SIG-M5 treated with dmso at 0.1 percent for 504 hours (cell line): ENCODE measurements around the gene LRRC32.
A peak's percentile ranks its signal among the peaks of the same experiment; 100 is the strongest.

ENCODE experiments used
- DNase-seq: peaks from one replicate; lab custom pipeline; 2025; ENCODE audit not compliant: unreplicated experiment; lab: John Stamatoyannopoulos, UW

The LRRC32 gene

DNA sequence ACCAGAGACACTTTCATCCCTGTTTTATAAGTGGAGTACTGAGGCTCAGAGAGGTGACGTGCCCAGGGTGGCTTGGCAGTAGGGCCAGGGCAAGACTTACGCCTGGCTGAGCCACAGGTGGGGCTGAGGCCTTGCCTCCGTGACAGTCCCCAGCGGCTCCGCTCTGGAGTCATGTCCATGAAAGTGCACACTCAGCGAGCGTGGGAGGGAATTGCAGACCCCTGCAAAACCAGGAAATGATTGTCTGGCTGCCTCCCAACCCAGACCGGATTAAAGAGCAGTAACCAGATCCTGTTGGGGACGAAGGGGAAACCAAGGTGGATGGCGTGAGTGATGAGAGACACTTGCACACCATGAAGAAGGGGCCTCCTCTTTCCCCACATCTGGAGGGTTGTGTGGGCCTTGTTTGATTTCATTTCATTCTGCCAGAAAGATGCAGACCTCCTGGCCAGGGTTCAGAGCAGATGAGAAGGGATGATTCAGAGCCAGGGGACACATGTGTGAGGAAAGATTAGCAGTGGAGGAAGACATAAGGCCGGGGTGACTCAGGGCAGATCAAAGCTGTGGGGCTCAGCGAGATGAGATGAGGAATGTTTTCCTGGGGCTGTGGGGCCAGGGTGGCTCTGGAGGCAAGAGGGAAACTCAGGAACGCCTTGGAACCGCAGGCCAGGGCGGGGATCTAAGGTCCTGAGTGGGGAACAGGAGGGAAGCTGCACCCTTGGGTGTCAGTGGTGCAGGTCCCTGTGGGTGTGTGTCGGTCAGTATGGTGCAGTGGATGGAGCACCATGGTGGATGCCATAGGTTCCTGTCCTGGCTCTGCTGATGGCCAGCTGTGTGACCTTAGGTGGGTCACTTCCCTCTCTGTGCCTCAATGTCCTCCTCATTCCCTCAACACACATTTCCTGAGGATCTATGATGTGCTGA is 29.9 kb upstream of the LRRC32 start:
- DNase-seq: no peak

DNA sequence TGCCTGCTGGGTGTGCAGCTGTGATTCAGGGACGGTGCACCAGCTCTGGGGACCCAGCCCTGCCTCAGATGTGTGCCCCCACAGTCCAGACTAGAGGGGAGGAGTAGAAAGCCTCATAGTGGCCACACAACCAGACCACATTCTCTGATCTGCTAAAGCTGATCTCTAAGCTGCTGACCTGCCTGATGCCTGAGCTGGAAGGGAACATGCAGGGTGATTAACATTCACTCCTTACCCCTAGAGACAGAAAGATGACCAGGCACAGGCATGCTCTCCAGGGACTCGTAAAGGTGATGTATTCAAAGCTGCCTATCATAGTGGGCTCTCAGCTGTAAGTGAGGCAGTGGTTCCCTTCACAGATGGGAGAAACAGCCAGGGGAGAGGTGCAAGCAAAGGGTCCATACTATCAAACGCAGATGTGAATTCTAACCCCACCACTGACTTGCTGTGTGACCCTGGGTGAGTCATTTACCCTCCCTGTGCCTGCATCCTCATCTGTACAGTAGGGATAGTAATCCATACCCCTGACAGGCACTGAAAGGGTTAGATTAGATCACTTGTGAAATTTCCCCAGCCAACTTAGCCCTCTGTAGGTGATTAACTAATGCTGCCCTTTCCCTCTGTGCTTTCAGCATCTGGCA is 29.0 kb upstream of the LRRC32 start:
- DNase-seq: no peak

DNA sequence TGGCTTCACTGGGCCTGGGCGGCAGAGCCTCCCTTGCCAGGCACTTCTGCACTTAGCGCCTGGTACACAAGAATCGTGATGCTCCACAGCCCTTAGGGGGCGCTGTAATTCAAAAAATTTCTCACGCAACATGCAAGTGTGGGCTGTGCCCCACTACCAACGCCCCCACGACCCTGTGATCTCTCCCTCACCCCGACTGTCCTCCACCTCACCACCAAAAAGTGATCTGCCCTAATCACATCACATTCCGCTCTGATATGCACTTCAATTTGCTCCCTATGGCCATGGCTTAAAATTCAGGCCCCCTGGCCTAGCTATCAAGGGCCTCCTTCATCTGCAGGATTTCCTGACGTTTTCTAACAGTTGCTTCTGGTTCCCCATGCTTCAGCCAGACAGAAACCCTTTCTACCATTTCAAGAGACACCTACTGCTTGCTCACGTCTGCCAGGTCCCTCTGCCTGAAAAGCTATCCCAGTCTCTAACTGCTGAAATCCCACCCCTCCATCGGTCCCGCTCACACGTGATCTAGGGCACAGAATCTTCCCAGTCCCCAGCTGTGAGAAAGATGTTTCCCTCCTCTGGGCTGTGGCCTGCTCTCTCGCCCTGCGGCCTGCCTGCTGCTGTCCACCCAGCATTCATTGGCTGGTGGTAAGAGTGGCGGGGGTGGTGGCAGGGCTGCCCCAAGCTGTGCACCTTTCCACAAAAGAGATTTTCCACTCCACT is 27.9 kb upstream of the LRRC32 start:
- peak; percentile 12 for DNase-seq

DNA sequence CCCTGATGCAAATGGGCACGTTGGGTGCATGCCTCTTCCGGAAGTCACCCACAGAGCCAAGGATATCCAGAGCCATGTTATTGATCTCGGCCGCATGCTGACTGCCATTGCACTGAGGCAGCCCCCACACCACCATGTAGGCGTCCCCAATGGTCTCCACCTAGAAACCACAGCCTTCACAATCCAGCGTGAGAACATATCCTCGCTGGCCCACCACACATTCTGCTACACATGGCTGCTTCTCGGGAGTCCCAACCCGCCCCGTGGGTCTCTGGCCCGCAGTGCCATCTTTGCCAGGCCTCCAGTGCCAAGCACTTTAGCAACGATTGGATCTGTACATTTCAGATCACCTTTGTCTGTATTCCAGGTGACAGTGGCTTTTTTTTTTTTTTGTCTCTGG is 26.2 kb upstream of the LRRC32 start:
- DNase-seq: no peak

DNA sequence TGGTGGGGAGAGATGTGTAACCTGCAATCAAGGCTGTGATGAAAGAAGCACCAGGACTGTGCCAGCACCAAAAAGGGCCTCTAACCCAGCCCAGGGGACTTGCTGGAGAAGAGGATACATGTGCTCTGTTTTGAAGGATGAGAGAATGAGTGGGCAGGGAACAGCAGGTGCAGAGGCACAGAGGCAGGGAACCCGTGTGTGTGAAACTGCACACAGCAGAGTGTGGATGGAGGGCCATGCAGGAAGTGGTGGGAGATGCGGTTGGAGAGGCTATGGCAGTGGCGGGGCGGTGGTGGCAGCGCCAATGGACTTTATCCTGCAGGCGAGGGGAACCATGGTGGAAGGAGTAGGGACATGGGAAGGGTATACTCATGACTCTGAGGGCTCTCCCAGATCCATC is 25.2 kb upstream of the LRRC32 start:
- no peak for DNase-seq

DNA sequence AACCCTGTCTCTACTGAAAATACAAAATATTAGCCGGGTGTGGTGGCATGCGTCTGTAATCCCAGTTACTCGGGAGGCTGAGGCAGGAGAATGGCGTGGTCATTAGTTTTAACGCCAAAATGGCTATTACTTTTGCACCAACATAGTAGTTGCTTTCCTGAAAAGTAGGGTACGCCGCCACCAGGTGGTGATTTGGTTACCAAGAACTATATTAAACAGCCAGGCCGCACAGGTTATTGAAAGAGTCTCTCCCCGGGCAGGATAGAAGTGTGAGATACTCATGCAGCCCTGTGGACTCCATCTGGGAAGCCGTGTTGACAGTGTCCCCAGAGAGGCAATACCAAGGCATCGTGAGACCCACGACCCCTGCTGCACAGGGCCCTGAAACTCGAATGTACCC is 24.6 kb upstream of the LRRC32 start:
- DNase-seq: no peak

DNA sequence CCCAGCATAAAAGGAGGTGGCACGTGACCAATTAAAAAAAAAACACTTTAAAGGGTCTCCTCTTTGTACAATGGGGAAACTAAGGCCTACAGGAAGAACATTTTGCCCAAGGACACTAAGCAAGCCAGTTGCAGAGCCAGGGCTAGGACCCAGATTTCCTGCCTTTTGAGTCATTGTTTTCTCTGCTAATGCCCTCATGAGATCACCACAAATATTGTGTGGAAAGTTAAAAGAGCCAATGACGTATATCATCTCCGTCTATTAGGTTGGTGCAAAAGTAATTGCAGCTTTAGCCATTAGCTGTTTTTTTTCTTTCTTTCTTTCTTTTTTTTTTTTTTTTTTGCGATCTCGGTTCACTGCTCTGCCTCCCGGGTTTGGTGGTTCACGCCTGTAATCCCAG is 24.1 kb upstream of the LRRC32 start:
- DNase-seq: no peak

DNA sequence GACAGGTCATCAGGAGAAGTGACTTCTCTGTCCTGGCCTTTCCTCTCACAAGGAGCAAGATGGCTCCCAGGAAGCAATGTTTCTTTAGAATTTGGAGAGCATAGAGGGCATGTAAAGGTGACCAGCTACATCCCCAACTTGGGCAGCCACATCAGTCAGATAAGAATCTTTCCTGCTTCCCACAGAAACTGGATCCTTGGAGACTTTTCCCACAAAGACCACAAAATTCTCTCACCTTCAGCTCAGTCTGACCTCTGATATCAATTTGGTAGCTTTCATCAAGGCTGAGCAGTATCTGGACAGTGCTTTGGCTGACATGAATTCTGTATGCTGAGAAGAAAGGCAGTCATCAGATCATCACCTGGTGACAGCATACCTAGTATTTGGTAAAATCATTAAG is 23.3 kb upstream of the LRRC32 start:
- DNase-seq: no peak

DNA sequence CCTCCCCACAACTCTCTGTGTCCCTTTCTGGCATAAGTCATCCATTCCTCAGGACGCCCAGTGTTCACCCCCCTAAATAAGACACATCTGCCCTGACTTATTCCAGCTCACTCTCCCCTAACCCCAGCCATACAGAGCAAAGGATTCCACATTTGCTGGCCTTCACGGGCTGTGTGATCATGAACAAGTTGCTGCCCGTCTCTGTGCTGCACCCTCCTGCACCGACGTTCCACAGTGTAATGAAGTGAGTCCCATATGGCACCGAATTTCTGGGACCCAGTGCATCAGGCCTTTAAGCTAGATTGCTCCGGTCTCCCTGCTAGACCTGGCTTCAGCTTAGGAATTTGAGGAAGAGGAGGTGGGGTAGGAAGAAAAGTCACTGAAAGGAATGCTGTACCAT is 22.4 kb upstream of the LRRC32 start:
- no peak for DNase-seq

DNA sequence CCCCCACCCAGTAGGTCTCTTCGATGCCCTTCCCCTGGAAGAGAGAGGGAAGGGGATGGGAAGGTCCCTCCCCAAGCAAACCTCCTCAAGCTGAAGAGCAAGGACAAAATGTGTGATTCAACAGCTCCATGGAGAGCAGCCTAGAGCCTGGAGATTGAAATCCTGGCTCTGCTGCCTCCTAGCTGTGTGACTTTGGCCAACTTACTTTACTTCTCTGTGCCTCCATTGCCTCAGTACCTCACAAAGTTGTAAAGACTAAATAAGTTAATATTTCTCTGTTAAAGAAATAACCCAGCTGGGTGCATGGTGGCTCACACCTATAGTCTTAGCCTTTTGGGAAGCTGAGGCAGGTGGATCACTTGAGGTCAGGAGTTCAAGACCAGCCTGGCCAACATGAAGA is 21.1 kb upstream of the LRRC32 start:
- DNase-seq: no peak

DNA sequence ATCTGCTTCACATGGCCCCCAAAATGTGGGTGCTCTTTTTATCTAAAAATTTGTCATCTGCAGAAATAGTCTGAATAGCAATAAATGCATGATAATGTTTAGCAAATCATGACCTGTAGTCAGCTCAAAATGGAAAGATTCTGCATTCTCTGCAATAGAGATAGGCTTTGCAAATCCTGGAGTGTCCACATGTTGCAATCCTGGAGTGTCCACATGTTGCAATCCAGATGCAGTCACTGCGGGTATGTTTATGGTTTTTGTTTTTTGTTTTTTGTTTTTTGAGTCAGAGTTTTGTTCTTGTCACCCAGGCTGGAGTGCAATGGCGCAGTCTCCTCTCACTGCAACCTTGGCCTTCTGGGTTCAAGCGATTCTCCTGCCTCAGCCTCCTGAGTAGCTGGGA is 20.2 kb upstream of the LRRC32 start:
- no peak for DNase-seq

DNA sequence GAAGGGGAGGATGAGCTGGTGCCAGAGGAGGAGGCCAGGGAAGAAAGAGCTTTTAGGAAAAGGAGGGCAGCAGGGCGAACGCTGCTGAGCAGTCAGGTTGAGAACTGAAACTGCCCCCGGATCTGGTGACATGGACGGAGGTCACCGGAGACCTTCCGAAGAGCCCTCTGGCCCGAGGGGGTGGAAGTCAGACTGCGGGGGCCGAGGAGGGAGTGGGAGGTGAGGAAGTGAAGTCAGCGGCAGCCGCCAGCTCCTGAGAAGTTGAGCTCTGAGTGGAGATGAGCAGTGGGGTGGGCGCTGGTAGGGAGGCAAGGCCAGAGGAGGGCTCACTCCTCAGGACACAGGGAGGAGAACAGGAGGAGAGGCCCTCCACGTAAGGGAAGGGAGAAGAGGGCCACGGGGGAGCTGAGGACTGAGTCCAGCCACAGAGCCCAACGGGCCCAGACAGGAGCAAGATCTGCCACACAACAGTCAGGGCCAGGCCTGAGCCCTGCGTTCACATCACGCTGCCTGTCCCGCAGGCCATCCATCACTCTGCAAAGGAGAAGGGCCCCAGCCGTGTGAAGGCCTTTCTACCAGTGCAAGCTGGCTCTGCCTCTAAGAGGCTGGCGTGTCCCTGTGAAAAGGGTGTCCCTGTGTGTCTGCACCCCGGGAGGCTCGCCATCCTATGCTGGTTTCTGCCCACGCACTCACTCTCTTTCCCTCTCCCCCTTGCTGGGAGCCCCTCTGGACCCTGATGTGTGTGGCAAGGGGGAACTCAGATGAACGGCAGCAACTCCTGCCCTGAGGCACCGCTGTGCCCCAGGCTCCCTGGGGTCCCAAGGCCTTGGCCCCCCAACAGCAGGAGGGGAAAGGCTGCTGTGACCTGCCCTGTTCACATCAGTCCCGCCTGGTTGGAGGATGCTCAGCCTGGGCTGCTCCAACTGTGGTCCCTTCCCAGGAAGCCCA is 19.0 kb upstream of the LRRC32 start:
- no peak for DNase-seq

DNA sequence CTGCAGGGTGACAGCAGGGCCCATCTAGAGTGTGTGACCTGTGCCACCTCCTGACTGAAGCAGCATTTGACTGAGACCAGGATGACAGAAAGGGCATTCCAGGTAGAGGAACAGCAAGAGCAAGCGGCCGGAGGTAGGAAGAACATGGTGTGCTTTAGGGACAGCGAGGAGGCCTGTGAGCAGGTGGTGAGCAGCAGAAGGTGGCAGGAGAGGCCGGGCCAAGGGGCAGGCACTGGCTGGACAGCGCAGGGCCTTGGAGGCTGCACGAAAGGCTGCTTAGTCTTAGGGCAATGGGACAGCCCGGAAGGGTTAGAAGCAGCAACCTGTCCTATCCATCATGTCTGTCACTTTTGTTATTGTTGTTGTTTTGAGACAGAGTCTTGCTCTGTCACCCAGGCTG is 17.6 kb upstream of the LRRC32 start:
- no peak for DNase-seq

DNA sequence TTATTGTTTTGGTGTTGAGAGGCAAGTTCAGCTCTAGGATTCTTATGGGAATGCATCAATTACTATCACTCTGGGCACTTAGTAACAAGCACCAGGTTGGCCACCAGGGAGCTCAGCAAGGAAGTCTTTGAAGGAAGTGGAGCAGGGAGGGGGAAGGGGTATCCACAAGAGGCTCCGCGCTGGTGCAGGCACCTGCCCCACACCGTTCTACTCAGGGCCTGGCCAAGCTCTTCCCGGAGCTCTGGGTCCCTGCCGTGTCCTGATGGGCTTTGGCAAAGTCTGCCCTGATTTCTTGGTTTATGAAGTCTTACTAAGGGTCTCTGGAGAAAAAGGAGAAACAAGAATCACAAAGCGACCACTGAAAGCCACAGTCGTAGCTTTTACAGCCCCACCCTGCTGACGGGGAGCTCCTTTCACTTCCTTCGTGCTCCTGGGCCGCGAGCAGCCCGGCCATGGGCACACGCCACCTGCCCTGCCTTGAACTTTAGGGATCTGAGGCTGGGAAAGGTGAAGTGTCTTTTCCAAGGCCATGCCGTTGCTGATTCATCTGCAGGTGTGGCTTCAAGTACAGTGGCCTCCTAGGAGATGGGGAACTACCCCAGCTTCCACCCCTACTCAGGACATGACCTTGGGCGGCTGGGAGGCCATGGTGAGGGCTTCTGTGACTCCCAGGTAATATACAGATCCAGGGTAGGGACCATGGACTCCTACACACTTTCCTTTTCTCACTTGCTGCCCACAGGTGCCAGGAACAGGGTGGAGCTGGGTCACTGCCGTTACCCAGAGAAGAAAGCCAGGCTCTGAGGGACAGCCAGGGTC is 15.9 kb upstream of the LRRC32 start:
- DNase-seq: peak; percentile 41

DNA sequence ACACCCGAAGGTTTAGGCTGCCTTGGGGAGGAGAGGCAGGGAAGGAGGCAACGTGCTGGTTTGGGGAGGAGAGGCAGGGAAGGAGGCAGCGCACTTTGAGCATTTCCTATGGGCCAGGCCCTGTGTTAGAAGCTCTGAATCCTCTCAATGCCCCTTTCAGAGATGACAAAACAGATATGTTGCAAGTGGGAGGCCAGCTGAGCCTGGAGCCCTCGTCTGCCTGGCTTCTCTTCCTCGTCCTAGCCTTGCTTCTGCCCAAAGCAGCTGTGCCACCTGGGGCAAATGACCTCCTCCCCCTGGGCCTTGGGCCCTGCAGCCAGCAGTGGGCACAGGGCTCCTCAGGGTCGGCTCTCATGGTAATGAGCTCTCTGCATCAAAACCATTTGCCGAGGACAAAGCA is 15.3 kb upstream of the LRRC32 start:
- DNase-seq: peak; percentile 53

DNA sequence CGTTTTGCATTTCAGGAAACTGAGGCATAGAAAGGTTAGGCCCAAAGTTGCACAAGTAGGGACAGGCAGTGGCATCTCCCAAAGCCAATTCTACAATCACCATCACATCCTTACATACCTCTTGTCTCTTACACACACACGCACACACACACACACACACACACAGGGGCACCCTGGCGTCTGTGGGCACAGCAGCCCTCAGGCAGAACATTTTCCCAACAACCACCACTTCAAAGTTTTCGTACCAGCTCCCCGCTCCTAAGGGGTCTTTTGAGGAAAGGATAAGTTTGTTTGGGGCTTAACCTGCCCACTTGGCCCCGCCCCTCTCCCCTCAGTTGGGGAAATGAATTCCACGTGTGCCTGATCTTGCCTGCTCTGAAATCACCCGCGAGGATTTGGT is 14.7 kb upstream of the LRRC32 start:
- DNase-seq: no peak

DNA sequence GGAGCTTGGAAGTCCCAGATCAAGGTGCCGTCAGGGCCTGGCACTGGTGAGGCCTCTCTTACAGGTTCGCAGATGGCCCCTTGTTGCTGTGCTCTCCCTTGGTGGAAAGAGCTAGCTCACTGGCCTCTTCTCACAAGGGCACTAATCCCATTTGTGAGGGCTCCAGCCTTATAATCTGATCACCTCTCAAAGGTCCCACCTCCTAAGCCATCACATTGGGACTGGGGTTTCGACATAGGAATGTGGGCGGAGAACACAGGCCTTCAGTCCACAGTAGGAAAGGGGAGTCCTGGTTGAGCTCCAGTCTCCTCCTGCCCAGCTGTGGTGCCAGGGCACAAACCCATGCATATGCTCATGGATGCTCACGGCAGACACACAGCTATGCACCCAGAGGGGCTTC is 14.0 kb upstream of the LRRC32 start:
- DNase-seq: no peak

DNA sequence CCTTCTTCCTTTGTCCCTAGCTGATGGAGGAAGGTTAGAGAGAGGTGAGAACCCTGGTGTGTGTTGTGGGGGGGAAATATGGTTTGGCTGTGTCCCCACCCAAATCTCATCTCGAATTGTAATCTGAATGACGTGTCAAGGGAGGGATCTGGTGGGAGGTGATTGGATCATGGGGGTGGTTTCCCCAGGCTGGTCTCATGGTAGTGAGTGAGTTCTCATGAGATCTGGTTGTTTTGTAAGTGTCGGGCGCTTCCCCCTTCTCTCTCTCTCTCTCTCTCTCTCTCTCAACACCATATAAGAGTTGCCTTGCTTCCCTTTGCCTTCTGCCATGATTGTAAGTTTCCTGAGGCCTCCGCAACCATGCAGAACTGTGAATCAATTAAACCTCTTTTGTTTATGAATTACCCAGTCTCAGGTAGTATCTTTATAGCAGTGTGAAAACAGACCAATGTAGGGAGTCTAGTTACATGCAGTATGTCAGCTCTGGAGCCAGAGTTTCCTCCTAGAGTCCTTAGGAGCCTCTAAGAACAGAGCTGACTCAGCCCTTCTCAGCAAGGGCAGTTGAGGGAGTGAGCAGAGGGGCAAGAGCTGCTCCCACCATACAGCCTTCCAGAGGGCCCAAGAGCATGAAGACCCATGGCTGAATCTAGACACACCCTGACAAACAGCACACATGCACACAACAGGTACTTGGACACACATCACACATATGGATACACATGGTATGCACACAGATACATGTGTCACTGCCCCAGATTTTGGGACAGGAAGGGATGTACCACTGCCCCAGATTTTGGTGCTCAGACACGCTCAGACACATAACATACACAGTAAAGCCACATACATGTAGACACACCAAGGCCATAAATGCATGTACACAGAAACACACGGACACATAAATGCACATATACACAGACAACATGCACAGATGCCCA is 12.9 kb upstream of the LRRC32 start:
- DNase-seq: no peak

DNA sequence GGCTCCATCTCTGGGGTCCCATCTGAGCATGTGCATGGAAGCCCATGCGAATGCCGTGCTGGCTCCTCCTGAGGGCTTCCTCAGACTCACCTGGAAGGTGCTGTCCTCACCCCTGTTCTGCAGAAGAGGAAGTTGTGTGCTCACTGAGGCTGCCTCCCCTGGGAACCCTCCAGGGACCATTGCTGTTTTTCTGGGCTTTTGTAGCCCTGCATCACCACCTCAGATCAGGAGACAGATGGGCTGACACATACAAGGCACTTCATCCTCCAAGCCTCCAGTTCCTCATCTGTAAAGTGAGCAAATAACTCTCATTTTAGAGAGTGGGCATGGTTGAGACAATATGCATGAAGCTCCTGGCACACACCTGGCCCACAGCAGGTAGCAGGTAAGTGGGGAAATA is 12.1 kb upstream of the LRRC32 start:
- no peak for DNase-seq
